NT2/D1 (cell line): Measurements from ENCODE around the gene AVEN.

Source experiments
- DNase-seq: peaks from one replicate; pipeline ENCODE4 v3.0.0-alpha.2; 2011; ENCODE audit warnings: low read depth, low spot score
- H3K27me3 ChIP-seq: 2 replicates; pipeline ENCODE4 v1.6.0; 2011; ENCODE audit warnings: mild to moderate bottlenecking; ENCODE audit not compliant: insufficient read length, insufficient read depth
- H3K36me3 ChIP-seq: 2 replicates; pipeline ENCODE4 v1.6.1; 2011; ENCODE audit warnings: mild to moderate bottlenecking, low read length, mixed read lengths; ENCODE audit not compliant: insufficient read depth, insufficient read length
- H3K4me1 ChIP-seq: 2 replicates; pipeline ENCODE4 v1.5.1; 2011; ENCODE audit not compliant: insufficient read depth, insufficient read length
- H3K4me3 ChIP-seq: 2 replicates; pipeline ENCODE4 v1.5.1; 2011; ENCODE audit warnings: low read depth; ENCODE audit not compliant: insufficient read length
- H3K9ac ChIP-seq: 2 replicates; pipeline ENCODE4 v1.6.0; 2011; ENCODE audit warnings: low read depth; ENCODE audit not compliant: insufficient read length
- H3K9me3 ChIP-seq: 2 replicates; pipeline ENCODE4 v1.5.1; 2011; ENCODE audit warnings: mild to moderate bottlenecking, low read length; ENCODE audit not compliant: insufficient read depth
- SUZ12 ChIP-seq: IDR thresholded peaks from 2 replicates; pipeline ENCODE4 v1.6.1; 2011; ENCODE audit not compliant: insufficient read length, insufficient read depth; ENCODE audit errors: extremely low read depth
- YY1 ChIP-seq: IDR thresholded peaks from 2 replicates; pipeline ENCODE4 v1.6.1; 2011; ENCODE audit not compliant: insufficient read length, insufficient read depth
- ZNF274 ChIP-seq: IDR thresholded peaks from 2 replicates; pipeline ENCODE4 v1.6.1; 2011; ENCODE audit warnings: mild to moderate bottlenecking, low read depth, low read length

Gene AVEN

DNA sequence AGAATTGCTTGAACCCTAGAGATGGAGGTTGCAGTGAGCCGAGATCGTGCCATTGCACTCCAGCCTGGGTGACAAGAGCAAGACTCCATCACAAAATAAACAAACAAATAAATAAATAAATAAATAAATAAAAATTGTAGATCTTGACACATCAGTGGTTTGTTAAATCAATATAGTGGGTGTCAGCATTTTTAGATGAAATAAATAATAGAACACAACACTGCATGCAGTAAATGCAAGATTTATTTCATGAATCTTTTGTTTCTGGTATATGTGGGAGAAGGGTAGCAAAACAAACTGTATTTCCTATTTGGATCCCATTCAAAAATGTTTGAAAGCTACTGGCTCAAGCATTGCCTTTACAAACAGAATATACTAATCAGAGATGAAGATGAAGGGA, 106.3 kb downstream of the AVEN start:
- Histone ChIP-seq H3K9ac (no peak overlapping the region), H3K27me3 (no peaks in the 10 kb centered on the region), H3K36me3 (no peaks in the 10 kb centered on the region), H3K4me1 (no peaks in the 10 kb centered on the region), H3K9me3 (no peaks in the 10 kb centered on the region), H3K4me3 (no peak overlapping the region)
- no peak for DNase-seq
- TF ChIP-seq YY1 = no peak
- TF ChIP-seq ZNF274 = no peak

DNA sequence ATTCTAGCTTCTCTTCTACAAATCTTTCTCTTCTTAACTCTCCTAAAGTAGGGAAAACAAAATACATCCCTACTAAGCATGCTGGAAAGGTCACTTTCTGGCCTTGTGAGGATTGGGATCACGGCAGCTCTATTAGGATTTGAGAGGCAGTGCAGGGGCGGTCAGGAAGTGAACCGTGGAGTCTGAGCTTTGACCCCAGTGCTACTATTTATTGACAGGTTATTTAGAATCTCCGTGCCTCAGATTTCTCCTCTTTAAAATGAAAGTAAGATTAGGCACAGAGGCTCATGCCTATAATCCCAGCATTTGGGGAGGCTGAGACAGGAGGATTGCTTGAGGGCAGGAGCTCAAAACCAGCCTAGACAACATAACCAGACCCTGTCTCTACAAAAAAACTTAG, 112.7 kb downstream of the AVEN start:
- no peak for DNase-seq
- H3K9ac ChIP-seq = no peak overlapping the region
- no peaks in the 10 kb centered on the region for H3K27me3 ChIP-seq
- TF ChIP-seq ZNF274 = no peak
- no peak for TF ChIP-seq YY1
- no peak for TF ChIP-seq SUZ12
- H3K4me1 ChIP-seq = no peaks in the 10 kb centered on the region
- H3K9me3 ChIP-seq = no peaks in the 10 kb centered on the region
- no peak overlapping the region for H3K4me3 ChIP-seq
- H3K36me3 ChIP-seq = no peaks in the 10 kb centered on the region

DNA sequence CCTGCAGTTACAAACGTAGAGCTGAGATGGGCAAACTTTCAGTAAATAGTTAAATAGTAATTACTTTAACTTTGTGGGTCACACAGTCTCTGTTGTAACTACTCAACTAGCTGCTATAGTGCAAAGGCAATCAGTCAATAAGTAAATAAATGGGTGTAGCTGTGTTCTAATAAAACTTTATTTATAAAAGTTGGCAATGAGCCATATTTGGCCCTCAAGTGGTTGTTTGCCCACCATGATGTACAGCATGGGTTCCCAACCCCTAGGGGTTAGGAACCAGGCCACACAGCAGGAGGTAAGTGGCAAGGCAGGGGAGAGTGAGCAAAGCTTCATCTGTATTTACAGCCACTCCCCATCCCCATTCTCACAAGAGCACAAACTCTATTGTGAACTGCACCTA, 115.6 kb downstream of the AVEN start:
- H3K36me3 ChIP-seq = no peaks in the 10 kb centered on the region
- no peaks in the 10 kb centered on the region for H3K9me3 ChIP-seq
- TF ChIP-seq SUZ12 = no peak
- no peak for TF ChIP-seq YY1
- no peak for TF ChIP-seq ZNF274
- no peak overlapping the region for H3K4me3 ChIP-seq
- no peak for DNase-seq
- H3K27me3 ChIP-seq = no peaks in the 10 kb centered on the region
- H3K4me1 ChIP-seq = no peaks in the 10 kb centered on the region
- no peak overlapping the region for H3K9ac ChIP-seq

DNA sequence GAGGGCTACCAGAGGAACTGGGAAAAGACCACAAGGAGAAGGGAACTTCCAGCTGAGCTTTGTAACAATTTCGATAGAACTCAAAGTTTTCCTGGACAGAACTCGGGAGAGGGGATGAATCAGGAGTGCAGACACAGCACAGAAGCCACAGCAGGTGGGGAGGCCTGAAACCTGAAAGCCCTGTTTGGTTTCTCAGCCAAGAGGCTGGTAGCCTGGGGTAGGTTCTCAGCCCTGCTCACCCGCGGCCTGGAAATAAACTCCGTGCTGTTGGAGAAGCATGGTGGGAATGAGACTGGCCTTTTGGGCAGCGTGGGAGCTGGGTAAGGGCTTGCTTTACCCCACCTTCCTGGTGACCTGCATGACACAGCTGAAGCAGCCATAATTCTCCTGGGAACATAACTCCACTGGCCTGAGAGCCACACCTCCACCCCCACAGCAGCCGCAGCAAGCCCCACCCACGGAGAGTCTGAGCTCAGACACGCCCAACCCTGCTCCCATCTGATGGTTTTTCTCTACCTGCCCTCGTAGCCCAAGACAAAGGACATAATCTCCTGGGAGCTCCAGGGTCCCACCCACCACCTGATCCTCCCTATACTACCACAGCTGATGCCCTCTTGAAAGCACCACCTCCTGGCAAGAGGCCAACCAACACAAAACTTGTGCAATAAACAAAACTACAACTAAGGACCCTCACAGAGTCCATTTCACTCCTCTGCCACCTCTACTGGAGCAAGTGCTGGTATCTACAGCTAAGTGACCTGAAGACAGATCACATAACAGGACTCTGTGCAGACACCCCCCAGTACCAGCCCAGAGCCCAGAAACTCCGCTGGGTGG, 123.2 kb downstream of the AVEN start:
- Histone ChIP-seq H3K4me3 (no peak overlapping the region), H3K27me3 (no peaks in the 10 kb centered on the region), H3K9me3 (no peaks in the 10 kb centered on the region), H3K36me3 (no peaks in the 10 kb centered on the region), H3K9ac (no peak overlapping the region), H3K4me1 (peaks cover 1% of the 10 kb centered on the region)
- TF ChIP-seq YY1 (no peak), SUZ12 (no peak), ZNF274 (no peak)
- DNase-seq = peak; percentile 6

DNA sequence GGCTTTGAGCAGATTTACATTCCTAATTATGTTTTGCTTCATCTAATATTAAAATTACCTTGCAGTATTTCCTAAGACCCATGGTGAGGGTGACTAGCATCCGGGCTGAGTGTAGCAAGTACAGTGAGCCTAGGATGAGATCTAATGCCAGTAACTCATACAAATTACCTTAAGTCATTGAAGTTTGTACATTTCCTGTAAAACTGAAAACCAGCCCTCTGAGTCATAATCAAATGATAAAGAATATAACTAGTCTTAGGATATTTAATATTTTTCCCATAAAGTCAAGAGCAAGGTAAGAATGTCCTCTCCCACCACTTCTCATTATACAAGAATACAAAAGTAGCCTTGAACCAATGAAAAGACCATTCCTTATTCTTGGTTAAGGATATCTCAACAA, 125.5 kb downstream of the AVEN start:
- H3K36me3 ChIP-seq = no peaks in the 10 kb centered on the region
- no peak overlapping the region for H3K9ac ChIP-seq
- peaks cover 1% of the 10 kb centered on the region for H3K4me1 ChIP-seq
- H3K4me3 ChIP-seq = no peak overlapping the region
- no peaks in the 10 kb centered on the region for H3K9me3 ChIP-seq
- H3K27me3 ChIP-seq = no peaks in the 10 kb centered on the region
- TF ChIP-seq ZNF274 (no peak), YY1 (no peak), SUZ12 (no peak)
- no peak for DNase-seq

DNA sequence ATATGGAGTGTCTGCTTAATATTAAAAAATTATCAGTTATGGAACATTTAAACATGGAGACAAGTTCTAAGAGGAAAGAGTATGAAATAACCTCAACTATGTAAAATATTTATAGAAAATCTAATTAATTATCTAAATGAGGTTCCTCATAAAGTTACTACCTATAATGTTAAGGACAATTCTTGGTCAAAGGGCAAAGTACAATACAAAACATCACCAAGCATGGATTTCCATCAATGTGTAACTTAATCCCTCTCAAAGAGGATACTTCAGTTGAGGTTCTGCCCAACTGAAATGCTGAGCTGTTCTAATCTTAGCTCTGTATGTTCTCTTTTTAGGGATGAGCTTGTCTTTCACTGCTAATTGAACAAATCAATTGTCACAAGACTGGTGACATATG, 126.7 kb downstream of the AVEN start:
- Histone ChIP-seq H3K4me3 (no peak overlapping the region), H3K9me3 (no peaks in the 10 kb centered on the region), H3K36me3 (no peaks in the 10 kb centered on the region), H3K27me3 (no peaks in the 10 kb centered on the region), H3K9ac (no peak overlapping the region), H3K4me1 (peaks cover 1% of the 10 kb centered on the region)
- no peak for DNase-seq
- no peak for TF ChIP-seq SUZ12
- no peak for TF ChIP-seq ZNF274
- no peak for TF ChIP-seq YY1

DNA sequence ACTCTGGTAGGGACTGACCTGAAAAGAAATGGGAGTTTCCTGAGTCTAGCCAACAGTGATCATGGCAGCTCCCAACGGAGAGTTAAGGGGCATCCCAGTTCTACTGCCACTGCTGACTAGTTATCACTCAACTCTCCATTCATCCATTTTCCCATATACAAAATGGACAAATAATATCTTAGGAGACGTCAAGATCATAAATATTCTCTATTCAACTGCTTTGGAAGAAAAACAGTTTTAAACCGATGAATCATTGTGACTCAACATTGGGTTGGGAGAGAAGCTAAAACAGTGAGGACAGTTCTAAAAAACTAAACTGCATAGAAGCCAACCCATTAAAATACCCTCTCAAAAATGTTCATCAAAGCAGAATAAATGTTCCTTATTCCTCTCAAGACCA, 128.3 kb downstream of the AVEN start:
- H3K27me3 ChIP-seq = no peaks in the 10 kb centered on the region
- no peak overlapping the region for H3K4me3 ChIP-seq
- no peaks in the 10 kb centered on the region for H3K4me1 ChIP-seq
- DNase-seq = no peak
- TF ChIP-seq SUZ12 = no peak
- H3K36me3 ChIP-seq = no peaks in the 10 kb centered on the region
- H3K9ac ChIP-seq = no peak overlapping the region
- no peaks in the 10 kb centered on the region for H3K9me3 ChIP-seq

DNA sequence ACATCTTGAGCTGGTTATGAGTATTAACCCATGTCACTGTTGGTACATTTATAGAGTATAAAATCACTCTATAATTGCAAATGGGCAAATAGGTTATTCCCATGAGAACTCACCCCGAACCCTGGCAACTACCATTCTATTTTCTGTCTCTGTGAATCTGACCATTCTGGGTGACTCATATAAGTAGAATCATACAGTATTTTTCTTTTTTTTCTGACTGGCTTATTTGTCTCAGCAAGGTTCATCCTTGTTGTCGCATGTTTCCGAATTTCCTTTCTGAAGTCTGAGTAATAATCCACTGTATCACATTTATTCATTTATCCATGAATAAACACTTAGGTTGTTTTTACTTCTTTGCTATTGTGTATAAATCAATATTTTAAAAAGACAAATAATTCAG, 130.6 kb downstream of the AVEN start:
- H3K4me3 ChIP-seq = no peak overlapping the region
- H3K36me3 ChIP-seq = no peaks in the 10 kb centered on the region
- no peaks in the 10 kb centered on the region for H3K9me3 ChIP-seq
- H3K9ac ChIP-seq = no peak overlapping the region
- DNase-seq = no peak
- H3K4me1 ChIP-seq = no peaks in the 10 kb centered on the region
- H3K27me3 ChIP-seq = no peaks in the 10 kb centered on the region
- TF ChIP-seq YY1 = no peak
- TF ChIP-seq SUZ12 = no peak
